Activated naive CD4-positive, alpha-beta T cell treated with anti-CD3 and anti-CD28 coated beads, Interleukin-2, amount 50 U/mL, for 16 hours (primary cell): ENCODE data around the gene CDH24.

Source experiments
- DNase-seq: peaks from one replicate; pipeline ENCODE4 v3.0.0-alpha.2; 2020

Gene CDH24, protein sequence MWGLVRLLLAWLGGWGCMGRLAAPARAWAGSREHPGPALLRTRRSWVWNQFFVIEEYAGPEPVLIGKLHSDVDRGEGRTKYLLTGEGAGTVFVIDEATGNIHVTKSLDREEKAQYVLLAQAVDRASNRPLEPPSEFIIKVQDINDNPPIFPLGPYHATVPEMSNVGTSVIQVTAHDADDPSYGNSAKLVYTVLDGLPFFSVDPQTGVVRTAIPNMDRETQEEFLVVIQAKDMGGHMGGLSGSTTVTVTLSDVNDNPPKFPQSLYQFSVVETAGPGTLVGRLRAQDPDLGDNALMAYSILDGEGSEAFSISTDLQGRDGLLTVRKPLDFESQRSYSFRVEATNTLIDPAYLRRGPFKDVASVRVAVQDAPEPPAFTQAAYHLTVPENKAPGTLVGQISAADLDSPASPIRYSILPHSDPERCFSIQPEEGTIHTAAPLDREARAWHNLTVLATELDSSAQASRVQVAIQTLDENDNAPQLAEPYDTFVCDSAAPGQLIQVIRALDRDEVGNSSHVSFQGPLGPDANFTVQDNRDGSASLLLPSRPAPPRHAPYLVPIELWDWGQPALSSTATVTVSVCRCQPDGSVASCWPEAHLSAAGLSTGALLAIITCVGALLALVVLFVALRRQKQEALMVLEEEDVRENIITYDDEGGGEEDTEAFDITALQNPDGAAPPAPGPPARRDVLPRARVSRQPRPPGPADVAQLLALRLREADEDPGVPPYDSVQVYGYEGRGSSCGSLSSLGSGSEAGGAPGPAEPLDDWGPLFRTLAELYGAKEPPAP

DNA sequence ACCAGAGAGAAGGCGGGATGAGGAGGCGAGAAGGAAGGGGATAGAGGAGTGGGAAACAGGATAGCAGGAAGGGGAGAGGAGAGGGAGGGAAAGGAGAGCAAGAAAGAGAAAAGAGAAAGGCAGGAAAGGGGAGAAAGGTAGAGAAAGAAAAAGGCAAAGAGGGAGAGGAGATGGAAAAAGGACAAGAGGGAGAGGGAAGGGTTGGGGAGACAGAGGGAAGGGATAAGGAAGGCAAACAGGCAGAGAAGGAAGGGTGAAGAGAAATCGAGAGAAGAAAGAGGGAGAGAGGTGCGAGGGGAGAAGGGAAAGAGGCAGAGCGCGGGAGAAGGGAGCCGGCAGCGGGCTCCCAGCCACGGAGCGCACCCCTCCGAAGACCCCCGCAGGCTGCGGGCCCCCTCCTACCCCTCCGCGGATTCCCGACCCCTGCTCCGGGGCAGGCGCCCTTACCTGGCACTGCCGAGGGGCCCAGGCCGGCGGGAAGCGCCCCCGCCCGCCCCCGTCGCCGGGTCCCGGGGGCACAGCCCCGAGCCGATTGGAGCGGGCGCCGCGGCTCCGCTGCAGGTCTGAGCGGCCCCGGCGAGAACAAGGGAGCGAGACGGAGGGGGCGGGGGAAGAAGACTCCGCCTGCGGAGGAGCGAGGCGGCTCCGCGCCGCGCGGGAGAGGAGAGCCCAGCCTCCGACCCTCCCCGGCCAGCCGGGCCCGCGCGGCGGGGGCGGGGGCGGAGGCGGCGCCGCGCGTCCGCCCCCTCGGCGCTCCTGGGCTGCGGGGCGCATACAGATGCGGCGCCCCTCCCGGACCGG lies at the start of gene CDH24:
CDH24 (minus strand) TSS at position 565 of the 801 bp plus-strand sequence. CDS start 1,787 bp downstream, outside the sequence.
- peak; percentile 72 for DNase-seq

DNA sequence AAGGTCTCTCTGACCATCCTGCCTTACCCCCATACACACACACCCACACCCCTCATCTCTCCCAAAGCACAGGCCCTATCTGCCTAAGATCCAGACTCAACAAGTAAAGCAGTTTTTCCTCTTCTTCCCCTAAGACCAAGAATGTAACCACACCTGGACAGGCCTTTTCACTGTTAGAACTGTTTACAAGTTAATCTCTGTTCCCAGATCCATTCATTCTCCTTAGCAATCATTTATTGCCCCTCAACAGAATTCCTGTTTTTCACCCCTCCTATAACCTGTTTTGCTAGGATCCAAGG lies 49.4 kb upstream of the CDH24 start:
- DNase-seq: no peak

DNA sequence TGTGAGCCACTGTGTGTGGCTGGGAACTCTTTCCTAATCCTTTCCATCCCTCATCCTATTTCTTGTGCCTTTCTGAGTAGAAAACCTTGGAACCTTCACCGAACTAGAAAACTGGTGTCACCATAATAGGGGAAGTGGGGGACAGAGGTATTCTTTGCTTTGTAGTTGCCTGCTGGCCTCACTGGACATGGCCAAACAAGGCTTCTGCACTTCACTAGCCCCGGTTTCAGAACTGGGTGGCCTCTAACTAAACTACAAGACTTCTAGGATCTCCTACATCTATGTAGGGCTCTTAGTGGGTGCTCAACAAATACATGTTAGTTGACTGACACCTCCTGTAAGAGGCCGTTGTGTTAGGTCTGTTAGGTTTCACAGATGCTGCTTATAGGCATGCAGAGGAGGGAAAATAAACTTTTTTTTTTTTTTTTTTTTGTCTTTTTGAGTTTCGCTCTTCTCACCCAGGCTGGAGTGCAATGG lies 48.1 kb upstream of the CDH24 start:
- no peak for DNase-seq

DNA sequence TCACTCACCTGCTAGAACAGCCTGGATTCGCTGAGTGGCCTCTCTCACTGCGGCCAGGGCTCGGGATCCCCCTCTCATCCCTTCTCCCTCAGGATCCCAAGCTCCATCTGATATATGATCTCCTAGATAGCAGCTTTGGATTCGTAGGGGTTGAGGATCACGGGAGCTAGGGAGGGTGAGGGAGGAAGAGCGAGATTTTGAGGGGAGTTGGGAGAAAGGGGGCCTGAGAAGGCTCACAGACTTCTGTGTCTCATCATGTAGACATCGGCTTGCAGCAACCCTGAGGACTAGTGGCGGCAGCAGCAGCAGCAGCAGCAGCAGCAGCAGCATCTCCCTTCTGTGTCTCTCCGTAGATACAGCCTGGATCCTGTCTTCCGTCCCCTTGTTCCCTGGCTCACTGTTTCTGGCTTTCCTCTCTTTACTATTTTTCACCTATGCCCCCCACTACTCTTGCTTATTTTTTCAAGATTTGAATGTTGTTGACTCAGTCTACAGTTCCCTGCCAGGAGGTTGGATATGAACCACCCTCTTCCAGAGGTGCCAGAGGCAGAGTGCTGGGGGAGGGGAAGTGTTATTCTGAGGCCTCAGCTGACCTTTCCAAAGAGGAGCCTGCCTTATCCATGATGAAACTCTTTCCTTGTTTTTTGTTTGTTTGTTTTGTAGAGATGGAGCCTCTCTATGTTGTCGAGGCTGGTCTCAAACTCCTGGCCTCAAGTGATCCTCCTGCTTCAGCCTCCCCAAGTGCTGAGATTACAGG lies 47.4 kb upstream of the CDH24 start, which contains the start of gene CIROP:
CIROP (minus strand) TSS at position 399 of the 757 bp plus-strand sequence; CDS start at position 330, 69 bp downstream.
- DNase-seq: no peak

DNA sequence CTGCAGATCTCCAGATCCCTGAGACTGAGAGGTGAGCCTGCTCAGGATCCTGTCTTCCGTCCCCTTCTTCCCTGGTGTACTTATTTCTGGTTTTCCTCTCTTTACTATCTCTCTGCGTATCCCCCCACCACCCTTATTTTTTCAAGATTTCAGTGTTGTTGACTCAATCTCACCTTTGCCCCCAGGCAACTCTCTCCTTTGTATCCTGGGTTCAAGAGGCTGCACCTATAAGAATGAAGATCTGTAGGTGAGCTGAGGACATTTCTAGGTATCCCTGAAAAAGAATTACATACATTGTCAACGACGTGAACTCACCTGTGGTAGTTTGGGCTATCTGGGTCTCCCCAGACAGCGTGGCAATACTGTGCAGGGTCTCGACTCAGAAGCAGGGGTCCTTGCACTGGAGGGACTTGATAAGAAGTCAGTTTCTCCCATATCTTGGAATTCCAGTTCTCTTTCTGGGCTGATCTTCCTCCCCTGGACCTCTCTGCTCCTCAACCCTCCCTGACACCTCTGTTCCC lies 46.8 kb upstream of the CDH24 start:
- DNase-seq: no peak

DNA sequence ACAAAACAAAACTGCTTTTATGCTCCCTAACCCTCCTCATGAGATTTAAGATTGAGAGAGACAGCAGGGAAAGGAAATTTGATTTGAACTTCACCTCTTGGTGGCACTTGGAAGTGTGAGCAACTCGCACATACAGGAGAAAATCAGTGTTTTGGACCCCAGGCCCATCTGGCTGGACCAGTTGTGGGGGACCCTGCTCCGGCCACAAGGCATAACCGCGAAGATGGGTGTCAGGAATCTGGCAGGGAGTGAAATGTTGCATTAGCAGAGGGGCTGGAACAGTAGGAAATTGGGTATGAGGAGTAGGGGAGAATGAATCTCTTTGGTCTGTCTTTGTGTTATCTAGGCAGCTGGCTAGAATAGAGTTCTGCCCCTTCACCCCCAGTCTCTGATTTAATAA lies 46.3 kb upstream of the CDH24 start:
- DNase-seq: no peak

DNA sequence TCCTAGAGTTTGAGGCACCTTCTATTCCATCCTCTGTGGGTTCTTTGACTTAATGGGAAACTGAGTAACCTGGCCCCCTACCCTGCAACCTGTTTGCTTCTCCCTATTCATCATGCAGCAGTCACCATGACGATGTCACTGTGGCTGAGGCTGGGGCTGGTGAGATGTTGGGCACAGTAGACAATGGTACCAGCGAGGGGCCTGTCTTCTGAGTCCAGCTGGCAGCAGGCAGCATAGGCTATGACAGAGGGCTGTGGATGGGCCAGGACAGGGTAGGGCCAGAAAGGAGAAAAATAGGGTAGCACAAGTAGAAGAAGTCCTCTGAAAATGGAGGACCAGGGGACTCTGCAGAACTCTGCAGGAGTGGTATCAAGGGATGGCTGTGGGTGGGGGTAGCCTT lies 45.5 kb upstream of the CDH24 start:
- no peak for DNase-seq

DNA sequence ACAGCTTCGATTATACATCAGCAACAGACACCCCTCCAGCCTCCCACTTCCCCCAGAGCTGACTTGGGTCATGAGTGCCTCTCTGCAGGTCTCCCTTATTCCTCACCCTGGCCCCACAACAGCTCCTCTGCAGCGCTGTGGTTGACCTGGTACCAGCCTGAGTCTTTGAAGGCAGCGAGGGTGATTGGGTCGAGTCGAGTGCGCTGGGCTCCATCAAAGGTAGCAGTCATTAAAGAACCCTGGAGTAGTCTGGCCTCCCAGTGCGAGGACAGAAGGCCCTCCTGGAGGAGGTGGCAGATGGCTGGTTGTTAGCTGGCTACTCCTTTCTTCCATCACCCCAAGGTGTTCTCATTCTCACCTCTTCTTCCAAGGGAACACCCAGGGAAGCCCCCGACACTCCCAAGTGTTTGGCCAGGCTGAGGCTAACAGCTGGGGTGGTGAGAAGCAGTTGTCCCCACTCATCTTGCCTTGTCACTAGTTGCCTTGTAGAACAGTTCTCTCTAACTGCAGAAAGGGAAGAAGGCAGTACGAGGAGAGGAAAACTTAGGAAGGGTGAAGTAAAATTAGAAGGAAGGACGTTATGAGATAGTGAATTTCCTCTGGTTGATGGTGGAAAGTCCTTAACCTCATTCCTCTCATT lies 44.8 kb upstream of the CDH24 start:
- no peak for DNase-seq

DNA sequence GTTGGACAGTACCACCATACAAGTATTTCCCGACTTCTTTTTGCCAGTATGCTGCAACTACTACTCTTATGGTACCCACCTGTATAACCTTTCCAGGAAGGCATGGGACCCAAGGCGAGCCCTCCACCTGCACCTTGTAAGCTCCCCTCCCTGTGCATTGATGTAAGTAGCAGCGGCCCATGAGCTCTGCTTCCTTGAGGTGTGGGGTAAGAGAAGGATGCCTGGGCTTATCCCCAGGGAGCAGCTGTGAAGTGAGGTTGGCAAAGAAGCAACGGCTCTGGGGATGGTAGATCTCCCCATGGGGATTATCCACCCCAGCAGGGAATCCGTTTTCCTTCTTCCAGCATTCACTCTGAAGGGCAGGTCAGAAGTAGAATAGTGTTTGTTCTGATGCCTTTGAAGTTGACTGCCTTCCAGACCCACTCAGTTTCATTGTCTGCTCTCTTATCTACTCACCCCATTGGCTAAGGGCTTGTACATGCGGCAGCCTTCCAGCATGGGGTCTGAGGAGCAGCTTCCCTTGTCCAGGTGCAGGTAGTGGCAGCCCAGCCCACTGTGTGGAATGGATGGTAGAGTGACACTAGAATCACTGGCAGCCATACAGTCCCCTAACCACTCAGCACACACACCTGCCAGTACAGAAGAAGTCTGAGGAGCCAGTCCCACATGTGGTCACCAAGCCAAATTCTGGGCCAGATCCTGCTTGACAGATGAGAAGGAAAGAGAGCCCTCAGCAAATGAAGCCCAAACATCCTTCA lies 44.1 kb upstream of the CDH24 start:
- no peak for DNase-seq

DNA sequence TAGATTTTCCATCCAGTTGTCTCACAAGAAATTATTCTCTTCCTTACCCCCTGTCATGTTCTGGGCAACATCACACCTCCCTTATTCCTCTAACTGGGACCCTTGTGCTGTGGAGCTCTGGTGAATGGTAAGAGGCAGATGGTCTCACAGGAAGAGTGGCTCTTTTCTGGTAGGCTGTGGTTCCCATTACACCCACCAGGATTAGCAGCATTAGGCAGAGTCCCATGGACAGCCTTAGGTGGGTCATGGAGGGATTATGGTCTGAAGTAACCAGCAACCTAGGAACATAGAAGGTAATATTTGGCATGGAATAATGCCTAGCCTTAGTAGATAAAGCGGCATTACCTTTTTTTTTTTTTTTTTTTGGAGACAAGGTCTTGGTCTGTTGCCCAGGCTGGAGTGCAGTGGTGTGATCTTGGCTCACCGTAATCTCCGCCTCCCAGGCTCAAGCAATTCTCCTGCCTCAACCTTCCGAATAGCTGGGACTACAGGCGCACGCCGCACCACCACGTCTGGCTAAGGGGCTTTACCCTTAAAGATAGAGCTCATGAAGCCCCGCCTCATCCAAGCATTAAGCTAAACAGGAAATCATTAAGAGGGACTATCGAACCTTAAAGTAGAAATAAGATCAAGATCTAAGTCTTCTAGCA lies 42.0 kb upstream of the CDH24 start:
- no peak for DNase-seq

DNA sequence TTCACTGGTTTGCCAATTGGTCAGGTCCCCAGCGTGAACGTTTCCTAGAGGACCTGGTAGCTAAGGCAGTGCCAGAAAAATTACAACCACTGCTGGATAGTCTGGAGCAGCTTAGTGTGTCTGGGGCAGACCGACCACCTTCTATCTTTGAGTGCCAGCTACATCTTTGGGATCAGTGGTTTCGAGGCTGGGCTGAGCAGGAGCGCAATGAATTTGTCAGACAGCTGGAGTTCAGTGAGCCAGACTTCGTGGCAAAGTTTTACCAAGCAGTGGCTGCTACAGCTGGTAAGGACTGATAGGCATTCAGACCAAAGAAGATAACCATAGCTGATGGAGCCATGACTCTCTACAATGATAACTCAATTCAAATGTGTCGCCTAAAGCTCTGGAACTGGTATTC lies 40.5 kb upstream of the CDH24 start:
- DNase-seq: no peak

DNA sequence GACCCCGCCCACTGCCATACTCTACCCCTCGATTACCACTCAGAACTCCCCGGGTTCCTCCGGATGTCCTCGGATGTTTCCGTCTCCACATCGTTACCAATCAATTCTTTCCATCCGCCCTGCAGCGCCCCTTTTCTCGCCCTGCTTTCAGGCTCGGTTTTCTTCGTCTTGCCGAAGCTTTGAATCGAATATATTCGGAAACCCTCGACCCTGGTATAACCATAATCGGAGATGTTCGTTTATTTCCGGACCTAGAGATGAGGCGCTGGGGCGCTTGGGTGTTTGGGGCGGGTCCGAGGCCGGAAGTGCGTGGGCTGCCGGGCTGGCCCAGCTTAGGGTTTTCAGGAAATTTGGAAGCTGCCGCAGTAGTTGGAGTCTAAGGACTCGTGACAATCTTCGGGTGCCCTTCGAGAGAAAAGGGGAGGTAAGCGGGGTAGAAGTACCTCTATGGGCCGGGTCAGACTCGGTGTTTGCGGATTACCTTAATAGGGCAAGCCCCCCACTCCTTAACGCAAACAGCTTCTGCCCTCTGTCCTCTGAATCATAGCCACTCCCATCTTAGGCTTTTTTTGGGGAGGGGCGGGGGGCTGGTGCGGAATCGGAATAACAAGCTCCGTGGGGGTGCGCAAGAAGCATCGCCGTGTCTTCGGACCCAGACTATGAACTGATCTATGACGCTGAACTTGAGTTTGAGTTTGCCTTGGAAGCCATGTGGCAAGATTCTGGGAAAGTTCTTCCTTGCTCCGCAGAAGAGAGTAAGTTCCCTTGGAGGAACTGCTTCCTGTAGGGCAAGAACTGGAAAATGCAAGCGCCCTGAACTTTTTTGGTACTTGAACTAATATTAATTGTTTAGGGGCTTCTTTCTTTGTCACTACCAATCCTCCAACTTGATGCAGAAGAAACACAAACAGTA lies 38.1 kb upstream of the CDH24 start, which contains the start of gene C14orf119:
C14orf119 (plus strand) TSS at position 310 of the 913 bp plus-strand sequence. CDS start 2,154 bp downstream, outside the sequence.
- DNase-seq: peak; percentile 99

DNA sequence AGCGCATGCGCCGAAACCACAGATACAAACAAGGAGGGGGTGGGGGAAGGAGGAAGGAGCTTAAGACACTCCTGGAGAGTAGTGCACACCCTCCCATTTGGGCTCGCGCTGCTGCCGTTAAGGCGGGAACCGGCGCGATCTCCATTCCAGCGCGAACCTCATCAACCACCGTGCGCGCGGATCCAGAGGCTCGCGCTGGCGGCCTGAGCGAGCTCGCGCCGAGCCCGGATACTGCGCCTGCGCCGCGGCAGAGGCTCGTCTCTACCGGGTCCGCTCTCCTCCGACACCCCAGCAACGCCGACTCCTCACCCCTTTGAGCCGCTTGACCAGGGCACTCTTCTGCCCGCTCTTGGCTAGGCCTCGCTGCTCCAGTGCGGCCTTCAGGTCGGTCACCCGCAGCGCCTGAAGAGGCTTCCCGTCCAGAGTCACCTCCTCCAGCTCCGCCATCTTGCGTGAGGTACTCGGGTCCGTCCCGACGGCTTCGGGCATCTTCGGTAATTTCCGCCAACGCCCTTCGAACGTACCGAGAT lies 37.4 kb upstream of the CDH24 start, which contains the start of gene ACIN1:
ACIN1 (minus strand) TSS at position 471 of the 530 bp plus-strand sequence; CDS start at position 447, 24 bp downstream.
- no peak for DNase-seq

DNA sequence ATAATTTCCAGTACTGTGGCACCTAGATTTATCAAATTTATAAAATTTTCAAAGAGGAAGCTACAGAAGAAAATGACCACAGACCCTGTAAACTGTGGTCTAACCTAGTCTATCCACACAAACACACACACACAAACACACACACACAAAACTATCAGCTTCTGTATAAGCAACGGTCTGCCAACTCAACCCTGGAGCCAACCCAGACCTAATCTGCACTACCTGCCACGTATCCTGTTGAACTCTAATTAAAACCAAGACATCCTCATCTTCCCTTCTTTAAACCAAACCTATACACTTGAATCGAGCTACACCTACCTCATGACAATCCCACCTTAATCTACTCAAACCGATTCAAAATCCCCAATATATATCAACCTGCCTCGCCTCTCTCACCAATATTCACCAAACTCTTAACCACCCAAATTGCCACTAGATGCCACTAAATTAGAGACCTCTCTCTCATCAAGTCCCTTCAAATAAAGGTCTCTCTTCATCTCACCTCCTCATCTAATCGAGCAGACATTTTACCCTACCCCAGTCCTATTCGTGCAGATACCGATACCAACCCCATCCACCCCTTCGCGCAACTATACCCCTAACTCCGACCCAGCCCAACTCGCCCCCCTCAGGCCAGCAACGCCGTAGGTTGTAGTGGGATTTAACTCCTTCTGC lies 36.8 kb upstream of the CDH24 start:
- peak; percentile 75 for DNase-seq

DNA sequence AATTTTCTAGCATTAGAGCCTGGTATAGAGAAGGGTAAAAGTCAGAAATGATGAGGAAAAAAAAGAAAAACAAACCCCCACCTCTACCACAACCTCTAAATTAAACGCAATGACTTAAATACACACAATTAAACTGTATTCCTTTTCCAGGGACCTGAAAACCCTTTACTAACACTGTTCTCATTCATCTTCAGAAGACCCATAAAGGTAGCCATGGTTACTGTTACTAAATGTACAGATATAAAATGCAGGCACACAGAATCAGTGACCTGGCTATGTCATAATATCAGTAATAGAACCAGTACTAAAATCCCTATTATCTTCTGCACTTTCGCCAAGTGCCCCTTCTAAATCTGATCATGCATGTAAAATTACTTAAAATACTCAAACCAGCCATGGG lies 36.2 kb upstream of the CDH24 start:
- no peak for DNase-seq

DNA sequence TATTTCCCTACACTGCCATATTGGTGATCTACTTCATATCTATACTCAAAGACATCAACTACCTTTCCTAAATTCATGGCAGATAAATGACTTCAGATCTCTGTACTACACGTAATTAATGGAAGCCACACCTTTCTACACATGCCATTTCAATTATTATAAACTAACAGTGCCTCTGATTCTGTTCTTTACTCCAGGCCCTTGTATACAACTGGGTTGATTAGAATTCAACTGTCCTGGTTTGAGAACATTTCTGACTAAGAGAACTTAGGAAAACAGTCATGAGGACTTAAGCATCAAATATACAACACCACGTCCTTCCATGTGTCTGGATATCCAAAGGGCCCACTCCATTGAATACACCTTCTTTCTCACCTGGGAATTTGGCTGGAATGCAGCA lies 35.8 kb upstream of the CDH24 start:
- DNase-seq: no peak

DNA sequence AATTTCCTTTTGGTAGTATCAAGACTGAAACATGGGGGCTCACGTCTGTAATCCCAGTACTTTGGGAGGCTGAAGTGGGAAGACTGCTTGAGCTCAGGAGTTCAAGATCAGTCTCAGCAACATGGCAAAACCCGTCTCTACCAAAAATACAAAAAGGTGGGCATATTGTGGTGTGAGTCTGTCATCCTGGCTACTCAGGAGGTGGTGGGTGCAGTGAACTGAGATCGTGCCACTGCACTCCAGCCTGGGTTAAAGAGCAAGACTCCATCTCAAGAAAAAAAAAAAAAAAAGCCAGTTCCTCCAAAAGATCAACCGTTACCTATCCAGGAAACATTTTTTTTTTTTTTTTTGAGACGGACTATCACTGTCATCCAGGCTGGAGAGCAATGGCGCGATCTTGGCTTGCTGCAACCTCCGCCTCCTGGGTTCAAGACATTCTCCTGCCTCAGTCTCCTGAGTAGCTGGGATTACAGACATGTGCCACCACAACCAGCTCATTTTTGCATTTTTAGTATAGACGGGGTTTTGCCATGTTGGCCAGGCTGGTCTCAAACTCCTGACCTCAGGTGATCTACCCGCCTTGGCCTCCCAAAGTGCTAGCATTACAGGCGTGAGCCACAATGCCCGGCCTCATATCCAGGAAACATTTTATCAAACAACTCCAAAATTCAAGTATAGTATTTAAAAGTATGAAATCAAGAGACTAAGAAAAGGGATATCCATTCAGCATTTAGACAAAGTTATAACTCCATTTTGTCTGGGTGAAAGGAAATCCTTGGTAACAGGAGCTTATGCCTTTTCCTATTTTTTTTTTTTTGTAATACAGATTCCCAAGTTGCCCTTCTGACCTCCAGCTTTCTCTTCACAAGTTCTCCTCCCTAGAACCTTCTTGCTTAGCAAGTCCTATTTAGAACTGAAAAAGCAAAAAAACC lies 34.2 kb upstream of the CDH24 start:
- DNase-seq: no peak
